ENCODE results near the gene DLGAP4.

DNA sequence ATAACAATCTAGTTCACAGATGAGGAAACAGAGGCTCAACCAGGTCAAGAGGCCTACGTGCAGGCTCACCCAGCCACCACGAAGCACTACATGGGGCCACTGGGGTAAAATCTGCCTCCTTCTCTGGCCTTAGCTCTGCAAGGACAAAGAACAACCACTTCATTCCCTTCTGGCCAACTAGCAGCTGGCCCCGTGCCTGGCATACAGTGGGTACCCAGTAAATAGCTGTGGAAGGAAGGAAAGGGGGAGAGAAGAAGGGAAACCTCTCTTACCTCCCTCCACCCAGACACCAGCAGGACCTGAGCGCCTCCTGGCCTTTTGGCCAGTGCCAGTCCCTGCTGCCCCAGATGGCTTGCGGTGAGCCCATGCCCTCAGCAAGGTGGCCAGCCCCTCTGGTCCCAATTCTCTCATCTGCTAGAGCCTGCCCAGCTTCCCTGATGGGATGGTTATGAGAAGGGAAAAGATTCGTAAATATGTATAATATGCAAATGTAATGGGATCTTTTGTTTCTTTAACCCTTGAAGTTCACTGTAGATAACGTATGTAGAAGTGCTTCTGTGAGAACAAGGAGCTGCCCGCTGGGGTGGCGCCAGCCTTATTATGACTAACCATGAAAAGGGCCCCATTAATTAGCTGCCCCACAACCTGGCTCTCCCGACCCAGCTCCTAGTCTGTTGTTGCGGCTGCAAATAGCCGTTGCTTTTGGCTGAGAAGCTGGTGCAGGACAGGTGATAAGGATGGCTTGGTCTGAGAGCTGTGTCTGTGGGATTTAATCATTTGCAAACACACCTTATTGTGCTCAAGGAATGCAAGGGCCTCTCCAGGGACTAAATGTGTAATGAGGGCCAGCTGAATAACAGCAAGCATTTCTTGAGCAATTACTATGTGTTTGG is 62.0 kb downstream of the DLGAP4 start:
- no peak for TF ChIP-seq POLR2A (IDR thresholded peaks at IDR 0.05)
- TF ChIP-seq, protein P1, sequence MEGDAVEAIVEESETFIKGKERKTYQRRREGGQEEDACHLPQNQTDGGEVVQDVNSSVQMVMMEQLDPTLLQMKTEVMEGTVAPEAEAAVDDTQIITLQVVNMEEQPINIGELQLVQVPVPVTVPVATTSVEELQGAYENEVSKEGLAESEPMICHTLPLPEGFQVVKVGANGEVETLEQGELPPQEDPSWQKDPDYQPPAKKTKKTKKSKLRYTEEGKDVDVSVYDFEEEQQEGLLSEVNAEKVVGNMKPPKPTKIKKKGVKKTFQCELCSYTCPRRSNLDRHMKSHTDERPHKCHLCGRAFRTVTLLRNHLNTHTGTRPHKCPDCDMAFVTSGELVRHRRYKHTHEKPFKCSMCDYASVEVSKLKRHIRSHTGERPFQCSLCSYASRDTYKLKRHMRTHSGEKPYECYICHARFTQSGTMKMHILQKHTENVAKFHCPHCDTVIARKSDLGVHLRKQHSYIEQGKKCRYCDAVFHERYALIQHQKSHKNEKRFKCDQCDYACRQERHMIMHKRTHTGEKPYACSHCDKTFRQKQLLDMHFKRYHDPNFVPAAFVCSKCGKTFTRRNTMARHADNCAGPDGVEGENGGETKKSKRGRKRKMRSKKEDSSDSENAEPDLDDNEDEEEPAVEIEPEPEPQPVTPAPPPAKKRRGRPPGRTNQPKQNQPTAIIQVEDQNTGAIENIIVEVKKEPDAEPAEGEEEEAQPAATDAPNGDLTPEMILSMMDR (IDR thresholded peaks at IDR 0.05): no peak
